GM19239 (cell line): Measurements from ENCODE around the gene FAM181B.

ENCODE experiments used
- DNase-seq: peaks from one replicate; pipeline ENCODE4 v3.0.0; 2011; ENCODE audit warnings: low spot score; ENCODE audit not compliant: insufficient read length
- FAIRE-seq: peaks from 2 replicates; lab custom pipeline; 2011; peaks lifted over from hg19 to GRCh38; lab: Jason Lieb, UNC

The FAM181B gene

GRCh38 chr11:82733444-82734119, at the start of gene FAM181B:
Gene FAM181B (minus strand): TSS chr11:82733864. CDS start chr11:82733729, 135 bp downstream.
- DNase-seq (no peak), FAIRE-seq (no peak)

DNA sequence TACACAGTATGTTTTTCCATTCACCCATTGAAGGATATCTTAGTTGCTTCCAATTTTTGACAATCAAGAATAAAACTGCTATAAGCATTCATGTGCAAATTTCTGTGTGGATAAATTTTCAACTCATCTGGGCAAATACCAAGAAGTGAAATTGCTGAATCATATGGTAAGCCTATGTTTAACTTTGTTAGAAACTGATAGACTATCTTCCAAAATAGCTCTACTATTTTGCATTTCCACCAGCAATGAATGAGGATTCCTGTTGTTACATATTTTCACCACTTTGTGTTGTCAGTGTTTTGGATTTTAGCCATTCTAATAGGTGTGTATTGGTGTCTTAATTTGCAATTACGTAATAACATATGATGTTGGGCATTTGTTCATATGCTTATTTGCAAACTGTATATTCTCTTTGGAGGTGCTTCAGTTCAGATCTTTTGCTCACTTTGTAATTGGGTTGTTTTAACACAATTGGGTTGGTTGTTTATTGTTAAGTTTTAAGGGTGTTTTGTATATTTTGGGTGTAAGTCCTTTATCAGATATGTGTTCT, 49.2 kb upstream of the FAM181B start:
- FAIRE-seq: no peak
- no peak for DNase-seq

DNA sequence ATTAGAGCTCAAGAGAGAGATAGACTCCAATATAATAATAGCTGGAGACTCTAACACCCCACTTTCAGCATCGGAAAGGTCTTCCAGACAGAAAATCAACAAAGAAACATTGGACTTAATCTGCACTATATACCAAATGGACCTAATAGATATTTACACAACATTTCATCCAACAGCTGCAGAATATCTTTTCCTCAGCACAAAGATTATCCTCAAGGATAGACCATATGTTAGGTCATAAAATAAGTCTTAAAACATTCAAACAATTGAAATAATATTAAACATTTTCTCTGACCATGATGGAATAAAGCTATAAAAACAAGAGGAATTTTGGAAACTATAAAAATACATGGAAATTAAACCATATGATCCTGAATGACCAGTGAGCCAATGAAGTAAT, 45.1 kb upstream of the FAM181B start:
- DNase-seq (no peak), FAIRE-seq (no peak)

DNA sequence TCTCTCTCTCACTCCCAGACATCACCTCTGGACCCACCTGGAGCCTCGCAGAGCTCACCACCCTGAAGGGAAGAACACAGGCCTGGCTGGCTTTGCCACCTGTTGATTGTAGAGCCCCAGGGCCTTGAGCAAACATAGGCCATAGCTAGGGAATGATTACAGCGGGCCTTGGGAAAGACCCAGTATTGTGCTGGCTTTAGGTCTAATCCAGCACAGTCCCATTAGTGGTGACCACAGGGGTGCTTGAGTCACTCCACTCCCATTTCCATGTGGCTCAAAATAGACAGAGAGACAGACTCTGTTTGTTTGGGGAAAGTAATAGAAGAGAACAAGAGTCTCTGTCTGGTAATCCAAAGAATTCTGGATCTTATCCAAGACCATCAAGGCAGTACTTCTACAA, 42.7 kb upstream of the FAM181B start:
- FAIRE-seq (no peak), DNase-seq (no peak)

GRCh38 chr11:82775736-82776346, 42.2 kb upstream of the FAM181B start:
- peak; percentile 93 for FAIRE-seq
- DNase-seq: peak; percentile 38

DNA sequence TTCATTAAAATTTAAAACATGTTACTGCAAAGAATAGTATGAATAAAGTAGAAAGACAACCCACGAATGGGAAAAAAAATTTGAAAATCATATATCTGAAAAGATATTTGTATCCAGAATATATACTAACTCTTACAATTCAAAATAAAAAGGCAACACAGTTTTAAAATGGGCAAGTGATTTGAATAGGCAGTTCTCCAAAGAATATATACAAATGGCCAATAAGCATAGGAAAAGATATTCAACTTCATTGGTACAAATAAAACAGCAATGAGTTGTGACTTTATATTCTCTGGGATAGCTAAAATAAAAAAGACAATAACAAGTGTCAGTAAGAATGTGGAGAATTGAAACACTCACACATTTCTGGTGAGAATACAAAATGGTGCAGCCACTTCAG, 41.6 kb upstream of the FAM181B start:
- no peak for DNase-seq
- FAIRE-seq: no peak

DNA sequence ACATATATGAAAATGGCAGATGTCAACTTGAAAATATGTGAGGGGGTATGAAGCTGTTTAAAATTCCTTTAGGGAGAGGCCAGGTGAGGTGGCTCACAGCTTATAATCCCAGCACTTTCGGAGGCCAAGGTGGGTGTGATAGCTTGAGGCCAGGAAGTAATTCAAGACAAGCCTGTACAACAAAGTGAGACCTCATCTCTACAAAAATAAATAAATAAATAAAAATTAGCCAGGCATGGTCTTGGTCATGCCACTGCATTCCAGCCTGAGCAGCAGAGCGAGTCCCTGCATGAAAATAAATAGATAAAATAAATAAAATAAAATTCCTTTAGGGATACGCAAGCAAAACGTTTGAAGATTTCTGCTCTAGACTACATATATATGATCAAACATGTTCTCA, 38.1 kb upstream of the FAM181B start:
- FAIRE-seq: no peak
- no peak for DNase-seq

DNA sequence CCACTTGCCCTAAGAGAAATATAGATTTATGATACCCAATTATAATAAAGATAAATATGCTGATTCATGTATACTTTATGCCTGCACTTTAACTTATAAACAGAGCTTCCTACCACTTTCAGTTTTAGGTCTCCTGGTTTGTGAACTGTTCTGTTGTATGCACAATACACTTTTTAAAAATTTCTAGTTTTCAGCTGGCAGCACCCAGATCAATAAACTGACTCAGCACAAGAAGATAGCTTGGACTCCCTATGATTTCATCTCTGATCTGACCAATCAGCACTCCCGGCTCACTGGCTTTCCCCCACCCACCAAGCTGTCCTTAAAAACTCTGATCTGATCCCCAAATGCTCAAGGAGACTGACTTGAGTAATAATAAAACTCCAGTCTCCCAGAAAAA, 33.5 kb upstream of the FAM181B start:
- no peak for FAIRE-seq
- no peak for DNase-seq

GRCh38 chr11:82765466-82766034, 31.9 kb upstream of the FAM181B start:
- FAIRE-seq: no peak
- no peak for DNase-seq

DNA sequence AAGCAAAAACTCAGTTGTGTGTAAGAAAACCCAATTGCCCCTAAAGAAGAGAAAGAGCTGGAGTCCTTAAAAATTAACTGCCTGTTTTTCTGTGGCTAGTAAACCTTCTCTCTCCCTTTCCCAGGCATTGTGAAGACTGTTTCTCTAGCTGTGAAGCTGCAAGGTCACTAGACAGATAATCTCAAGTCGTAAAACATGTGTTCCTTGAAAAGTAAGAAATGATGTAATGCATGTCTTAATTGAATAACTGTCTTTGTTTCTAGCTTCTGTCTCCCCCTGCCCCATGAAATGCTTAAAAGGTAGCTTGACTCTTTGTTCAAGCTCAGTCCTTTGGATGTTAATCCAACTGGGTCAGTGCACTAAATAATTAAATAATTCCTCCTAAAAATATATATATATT, 29.5 kb upstream of the FAM181B start:
- FAIRE-seq (no peak), DNase-seq (no peak)

- no peak for FAIRE-seq
Measured at GRCh38 chr11:82759649-82760048, 26.0 kb upstream of the FAM181B start.

DNA sequence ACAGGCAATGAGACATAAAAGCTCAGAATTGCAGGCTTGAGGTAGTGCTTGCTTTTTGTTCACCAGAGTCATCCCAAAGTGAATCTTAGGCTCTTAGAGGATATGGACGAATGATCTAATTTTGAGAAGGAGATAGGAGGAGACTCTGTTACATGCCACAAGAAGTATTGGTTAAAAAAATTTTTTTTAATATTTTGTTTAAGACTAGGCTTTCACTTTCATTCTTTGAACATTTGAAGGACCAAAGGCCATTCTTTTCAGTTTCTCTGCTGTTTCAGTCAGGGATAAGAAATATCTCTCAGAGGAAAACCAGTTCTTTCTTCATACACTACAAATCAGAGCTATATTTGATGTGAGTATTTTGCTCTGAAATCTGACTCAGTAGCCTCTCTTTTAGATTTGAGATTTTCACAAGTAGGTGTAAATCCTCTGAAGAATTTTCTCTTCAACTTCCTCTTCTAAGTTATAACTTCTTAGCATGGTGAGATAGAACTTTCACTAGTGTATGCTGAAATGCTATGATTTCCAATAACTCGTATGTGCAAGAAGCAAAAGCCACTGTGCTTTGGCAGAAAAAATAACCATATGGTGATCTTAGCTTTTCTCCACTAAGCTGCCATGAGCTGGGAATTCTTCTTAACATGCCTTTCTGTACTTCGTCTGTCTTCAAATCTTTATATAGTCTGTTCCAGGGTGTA, 24.1 kb upstream of the FAM181B start:
- no peak for FAIRE-seq
- no peak for DNase-seq

More at GRCh38 chr11:82759649-82760048, 26.0 kb upstream of the FAM181B start:
- DNase-seq: no peak

GRCh38 chr11:82756765-82757639, 23.3 kb upstream of the FAM181B start:
- FAIRE-seq: no peak
- no peak for DNase-seq

GRCh38 chr11:82754410-82754809, 20.7 kb upstream of the FAM181B start:
- DNase-seq: no peak
- FAIRE-seq: no peak

DNA sequence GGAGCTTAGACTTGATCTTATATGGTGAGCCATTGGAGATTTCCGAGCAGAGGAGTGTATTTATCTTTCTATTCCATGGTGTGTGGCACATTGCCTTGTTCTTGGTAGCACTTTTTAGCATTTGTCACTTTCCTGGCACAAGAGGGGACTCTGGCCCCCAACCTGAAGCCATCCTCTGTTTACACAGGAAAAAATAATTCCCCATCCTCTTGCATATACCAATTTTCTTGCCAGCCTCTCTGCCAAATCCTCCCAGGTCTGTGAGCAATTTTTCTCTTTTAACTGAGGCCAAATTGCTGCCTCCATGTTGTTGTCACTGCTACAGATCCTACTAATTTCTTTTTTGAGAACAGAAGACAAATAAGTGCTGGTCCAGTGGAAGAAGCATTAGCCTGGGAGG, 20.3 kb upstream of the FAM181B start:
- FAIRE-seq: no peak
- no peak for DNase-seq

- no peak for DNase-seq
- no peak for FAIRE-seq
Measured at GRCh38 chr11:82752801-82753200, 19.1 kb upstream of the FAM181B start.

DNA sequence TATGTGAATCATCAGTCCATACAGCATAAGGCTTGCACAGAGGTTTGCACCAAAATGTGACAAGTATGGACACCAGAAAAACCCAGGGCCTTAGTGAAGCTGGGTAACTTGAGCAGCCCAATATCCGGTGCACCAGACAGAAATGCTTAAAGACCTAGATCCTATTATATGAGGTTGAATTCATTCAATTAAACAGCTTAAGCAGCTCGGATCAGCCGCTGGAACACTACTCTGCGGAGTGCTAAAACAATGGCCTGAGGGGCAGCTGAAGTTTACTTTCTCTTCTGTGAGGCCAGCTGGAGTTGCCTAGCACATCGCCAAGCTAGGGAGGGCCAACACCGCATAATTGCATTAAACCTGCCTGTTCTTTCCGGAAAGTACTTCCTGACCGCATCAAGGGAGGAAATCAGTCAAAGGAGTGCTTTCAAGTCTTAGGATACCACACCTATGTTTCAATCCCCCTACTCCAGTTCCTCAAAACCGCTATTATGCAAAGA, 17.0 kb upstream of the FAM181B start:
- DNase-seq: no peak
- no peak for FAIRE-seq

DNA sequence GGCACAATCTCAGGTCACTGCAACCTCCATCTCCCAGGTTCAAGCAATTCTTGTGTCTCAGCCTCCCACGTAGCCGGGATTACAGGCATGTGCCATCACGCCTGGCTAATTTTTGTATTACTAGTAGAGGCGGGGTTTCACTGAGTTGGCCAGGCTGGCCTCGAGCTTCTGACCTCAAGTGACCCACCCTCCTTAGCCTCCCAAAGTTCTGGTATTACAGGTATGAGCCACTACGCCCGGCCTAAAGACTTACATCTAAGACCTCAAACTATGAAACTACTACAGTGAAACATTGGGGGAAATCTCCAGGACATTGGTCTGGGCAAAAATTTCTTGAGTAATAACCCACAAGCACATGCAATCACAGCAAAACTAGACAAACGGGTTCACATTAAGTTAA, 13.8 kb upstream of the FAM181B start:
- FAIRE-seq: no peak

GRCh38 chr11:82738091-82738490, 4.4 kb upstream of the FAM181B start:
- FAIRE-seq: no peak
- no peak for DNase-seq

More for the DNA sequence above, 13.8 kb upstream of the FAM181B start:
- DNase-seq: no peak

GRCh38 chr11:82734120-82734479, 436 bp upstream of the FAM181B start:
- DNase-seq (no peak), FAIRE-seq (no peak)
